ENCODE data around the gene MTMR3.
A peak's percentile ranks its signal among the peaks of the same experiment; 100 is the strongest.
"Not testable (repeated sequence)": the region's sequence is repeated elsewhere in the genome, so short reads cannot be mapped to it uniquely, and the experiment has no call there.

Gene MTMR3

DNA sequence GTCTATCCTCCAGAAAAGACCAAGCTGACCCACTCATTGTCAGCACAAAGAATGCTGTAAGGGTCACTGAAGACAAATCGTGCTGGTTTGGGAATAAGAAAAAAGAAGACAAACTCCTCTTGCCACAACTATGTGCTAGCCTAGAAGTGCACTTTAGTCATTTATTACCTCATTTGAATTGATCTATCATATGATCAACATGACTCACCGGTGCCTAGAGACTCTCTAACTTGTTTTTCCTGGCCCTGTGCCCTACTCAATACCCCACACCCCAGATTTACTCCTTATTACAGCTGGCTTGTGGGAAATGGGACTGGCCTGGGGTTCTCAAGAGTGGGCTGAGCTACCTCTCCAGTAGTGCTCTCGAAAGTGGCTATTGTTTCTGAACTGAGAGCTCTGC is 161.4 kb downstream of the MTMR3 start:
- DNase-seq (ENCODE audit: insufficient read length, low spot score) (peak; percentile 48), FAIRE-seq (no peak)

DNA sequence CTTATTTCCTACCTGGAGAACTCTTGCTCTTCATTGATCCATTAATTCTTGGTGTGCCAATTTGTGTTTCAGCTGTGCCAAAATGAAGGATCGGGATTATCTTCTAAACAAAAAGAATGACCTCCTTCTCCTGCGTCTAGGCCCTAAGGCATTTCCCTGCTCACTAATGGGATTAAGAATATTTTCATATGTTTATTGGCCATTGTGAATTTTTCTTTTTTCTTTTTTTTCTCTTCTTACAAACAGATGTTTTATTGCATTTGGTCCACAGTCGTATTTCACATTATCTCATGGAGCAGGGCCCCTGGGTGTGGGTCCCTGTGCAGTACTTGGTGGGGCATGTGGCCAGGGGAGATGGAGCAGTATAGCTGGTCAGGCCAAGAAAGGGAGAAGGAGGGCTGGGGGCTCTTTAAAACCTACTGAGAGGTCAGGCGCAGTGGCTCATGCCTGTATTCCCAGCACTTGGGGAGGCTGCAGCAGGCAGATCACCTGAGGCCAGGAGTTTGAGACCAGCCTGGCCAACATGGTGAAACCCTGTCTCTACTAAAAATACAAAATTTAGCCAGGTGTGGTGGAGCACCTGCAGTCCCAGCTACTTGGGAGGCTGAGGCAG is 162.0 kb downstream of the MTMR3 start:
- no peak for FAIRE-seq

DNA sequence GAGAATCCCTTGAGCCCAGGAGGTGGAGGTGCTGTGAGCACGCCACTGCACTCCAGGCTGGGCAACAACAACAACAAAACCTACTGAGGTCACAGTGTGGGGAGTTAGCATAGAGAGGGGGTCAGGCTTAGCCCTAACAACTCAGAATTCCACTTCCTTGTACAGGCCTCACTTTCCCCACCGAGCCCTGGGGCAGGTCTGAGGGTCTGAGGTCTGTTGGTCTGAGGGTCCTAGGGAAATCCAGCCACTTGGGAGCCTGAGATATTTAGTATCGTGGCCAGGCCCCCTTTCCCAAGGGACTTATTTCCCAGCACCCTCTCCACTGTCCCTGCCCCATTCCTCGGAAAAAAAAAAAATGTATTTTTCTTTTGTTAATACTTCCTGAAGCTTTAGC is 162.5 kb downstream of the MTMR3 start:
- DNase-seq (ENCODE audit: insufficient read length, low spot score) (no peak), FAIRE-seq (no peak)

More for the DNA sequence above, 162.0 kb downstream of the MTMR3 start:
- no peak for DNase-seq (ENCODE audit: insufficient read length, low spot score)

DNA sequence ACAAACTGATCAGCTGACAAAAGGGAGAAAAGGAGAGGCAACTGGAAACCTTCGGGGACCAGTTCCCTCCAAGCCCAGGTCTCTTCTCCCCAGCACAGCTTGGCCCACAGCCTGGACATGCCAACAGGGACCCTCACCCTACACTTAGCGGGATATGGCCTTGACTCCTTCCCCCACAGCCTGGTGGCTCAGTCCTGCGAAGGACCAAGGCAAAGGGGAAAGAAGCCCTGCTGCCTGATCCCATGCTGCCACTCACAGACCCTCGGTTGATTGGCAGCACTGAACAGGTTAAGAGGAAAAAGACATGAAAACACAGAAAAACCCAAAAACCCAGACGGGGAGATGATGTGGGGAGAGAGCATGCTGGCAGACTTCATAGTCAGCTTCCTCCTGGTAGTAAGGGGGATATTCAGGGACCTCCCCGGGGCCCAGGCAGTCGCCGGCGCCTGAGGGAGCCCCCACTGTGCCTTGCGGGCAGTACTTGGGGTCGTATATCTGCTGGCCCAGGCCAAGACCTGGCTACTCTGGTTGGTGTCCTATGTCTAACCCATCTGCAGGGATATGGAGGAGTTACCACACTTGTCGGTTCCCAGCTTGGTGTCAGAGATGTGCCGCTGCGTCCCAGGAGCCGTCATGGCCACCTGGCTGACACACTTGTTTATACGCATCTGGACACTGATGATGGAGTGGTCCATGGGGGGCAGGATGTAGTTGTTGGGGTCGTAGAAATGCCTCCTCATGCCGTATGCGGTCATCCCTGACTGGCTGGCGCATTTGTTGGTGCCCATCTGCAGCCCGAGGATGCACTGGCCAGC is 163.1 kb downstream of the MTMR3 start:
- FAIRE-seq (no peak), DNase-seq (ENCODE audit: insufficient read length, low spot score) (no peak)

DNA sequence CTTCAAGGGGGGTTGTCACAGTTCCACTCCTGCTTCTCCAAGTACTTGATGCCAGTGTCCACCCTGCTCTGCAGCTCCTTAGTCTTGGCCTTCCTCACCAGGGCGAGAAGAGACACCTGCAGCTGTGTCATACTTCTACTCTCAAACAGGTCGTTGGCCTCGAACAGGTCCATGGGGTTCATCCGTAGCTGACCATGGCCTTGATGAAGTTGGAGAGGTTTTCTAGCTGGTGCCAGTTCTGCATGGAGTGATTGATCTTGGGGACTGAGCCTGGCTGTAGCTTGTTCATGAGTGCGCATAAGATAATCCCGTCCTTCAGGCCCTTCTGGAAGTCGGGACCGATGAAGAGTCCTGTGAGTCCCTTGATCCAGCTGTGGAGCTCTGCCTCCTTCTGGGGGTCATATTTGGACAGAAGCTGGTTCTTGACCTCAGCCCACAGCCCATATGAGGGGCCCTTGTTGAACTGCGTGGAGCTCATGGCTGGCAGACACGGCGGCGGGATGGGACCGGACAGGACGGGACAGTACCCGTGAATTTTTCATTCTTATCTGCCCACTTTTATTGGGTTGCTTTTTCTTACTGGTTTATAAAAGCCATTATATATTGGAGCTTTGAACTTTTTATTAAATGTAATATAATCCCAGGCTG is 163.9 kb downstream of the MTMR3 start:
- FAIRE-seq (no peak), DNase-seq (ENCODE audit: insufficient read length, low spot score) (no peak)

DNA sequence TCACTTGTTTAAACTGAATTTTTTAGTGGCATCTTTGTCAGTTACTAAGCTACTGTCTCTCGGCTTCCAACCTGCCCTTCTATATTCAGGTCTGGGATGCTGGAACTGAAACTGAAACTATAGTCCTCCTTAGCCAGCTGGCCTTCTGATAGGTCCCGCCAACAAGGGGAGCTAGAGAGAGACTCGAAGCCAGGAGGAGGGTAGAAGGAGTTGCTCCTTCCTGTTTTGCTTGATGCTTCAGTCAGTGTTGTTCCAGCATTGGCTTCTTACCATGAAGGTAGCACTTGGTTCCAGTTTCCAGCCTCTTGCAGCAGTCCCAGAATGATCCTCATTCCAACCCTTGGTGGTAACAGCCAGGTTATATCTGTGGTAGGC is 164.4 kb downstream of the MTMR3 start:
- FAIRE-seq, result no peak
- no peak for DNase-seq (ENCODE audit: insufficient read length, low spot score)

DNA sequence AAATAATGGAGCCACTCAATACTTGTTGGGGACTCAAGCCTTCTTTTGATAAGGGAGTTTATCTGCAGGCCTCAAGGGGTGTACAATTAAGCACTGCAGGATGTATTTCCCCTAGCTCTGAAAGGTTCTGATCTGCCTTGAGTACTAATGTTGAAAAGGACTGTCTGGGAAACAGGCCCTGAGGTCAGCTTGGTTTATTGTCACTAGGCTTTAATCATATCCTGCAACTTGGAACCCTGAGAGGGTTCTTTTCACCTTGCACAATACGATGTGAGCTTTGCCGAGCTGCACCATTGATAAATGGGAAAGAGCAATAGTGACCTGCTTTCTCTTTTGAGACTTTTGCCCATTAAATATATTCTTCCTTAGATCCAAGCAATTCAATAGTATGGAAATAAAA is 165.7 kb downstream of the MTMR3 start:
- FAIRE-seq (no peak), DNase-seq (ENCODE audit: insufficient read length, low spot score) (no peak)

DNA sequence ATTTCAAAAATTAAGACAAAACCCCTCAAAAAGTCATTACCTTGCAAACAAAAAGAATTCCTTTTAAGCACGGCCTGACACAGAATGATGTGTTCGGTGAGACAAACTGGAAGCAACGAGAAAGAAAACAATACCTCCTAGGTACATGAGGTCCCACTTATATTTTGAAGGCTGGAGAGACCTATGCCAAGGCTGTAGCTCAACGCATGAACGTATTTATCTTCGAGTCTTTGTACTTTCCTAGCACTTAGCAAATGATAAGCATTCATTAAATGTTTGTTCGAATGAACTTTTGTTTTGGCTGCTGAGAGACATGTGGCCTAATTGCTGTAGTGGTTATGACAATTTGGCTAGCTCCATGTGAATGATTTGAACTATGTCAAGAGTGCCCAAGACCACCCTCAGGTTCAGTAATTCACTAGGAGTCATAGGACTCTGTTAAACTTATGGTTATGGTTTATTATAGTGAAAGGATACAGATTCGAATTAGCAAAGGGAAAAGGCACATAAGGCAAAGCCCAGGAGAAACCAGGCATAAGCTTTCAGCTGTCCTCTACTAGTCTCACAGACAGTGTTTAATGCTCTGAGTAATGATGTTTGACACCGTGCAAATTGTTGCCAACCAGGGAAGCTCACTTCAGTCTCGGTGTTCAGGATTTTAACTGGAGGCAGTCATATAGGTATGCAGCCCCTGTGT is 171.2 kb downstream of the MTMR3 start:
- DNase-seq (ENCODE audit: insufficient read length, low spot score), result no peak
- FAIRE-seq, result no peak

DNA sequence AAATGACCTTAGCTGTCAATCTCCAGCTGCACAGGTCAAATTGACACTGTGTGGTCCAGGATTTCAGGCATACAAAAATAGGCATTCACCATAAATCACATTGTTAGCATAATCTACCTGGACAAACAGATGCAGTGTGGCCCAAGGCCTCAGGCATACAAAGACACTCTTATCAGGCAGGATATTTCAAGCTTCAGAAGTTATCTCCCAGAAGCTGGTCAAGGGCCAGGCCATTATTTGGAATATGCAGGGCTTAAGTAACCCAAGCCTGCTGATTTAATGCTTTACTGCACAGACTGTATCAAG is 171.7 kb downstream of the MTMR3 start:
- FAIRE-seq (no peak), DNase-seq (ENCODE audit: insufficient read length, low spot score) (no peak)

DNA sequence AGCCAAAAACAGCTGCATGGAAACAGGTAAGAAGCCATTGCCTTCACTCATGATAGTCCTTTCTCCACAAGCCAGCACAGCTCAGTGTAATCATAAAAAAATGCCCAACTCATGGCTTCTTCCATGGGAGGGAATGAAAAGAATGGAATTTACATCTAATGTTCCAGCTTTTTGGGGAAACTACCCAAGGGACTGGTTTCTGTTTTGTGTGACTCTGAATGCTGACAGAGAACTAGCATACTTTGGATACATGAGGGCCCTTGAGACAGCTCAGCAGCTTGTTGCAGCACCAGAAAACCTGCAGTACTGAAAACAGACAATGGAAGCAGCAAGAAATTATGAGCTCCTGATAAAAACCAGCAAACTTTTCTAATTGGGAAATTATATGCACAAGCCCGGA is 173.0 kb downstream of the MTMR3 start:
- DNase-seq (ENCODE audit: insufficient read length, low spot score), result no peak
- no peak for FAIRE-seq

DNA sequence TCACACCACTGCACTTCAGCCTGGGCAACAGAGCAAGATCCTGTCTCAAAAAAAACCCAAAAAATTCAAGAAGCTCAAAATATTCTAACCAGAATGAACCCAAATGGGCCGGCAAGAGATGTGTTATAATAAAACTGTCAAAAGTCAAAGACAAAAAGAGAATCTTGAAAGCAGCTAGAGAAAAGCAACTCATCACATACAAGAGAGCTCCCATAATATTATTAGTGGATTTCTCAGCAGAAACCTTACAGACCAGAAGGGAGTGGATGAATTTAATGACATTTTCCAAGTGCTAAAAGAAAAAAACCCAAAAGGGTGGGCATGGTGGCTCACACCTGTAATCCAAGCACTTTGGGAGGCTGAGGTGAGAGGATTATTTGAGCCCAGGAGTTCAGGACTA is 174.4 kb downstream of the MTMR3 start:
- no peak for FAIRE-seq
- DNase-seq (ENCODE audit: insufficient read length, low spot score), result no peak

DNA sequence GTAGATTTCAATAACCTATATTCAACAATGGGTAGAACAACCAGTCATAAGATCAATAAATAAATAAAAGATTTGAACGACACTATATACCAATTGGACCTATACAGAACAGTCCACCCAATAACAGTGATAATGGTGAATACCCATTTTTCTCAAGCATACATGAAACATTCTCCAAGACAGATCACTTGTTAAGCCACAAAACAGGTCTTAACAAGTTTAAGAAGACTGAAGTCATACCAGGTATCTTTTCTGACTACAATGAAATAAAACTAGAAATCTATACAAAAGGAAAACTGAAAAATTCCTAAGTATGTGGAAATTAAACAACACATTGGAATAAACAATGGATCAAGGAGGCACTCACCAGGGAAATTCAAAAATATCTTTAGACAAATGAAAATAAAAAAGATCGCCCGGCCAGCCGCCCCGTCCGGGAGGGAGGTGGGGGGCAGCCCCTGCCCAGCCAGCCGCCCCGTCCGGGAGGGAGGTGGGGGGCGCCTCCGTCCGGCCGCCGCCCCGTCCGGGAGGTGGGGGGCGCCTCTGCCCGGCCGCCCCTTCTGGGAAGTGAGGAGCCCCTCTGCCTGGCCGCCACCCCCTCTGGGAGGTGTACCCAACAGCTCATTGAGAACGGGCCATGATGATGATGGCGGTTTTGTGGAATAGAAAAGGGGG is 176.5 kb downstream of the MTMR3 start:
- not testable (repeated sequence) for FAIRE-seq; DNase-seq (ENCODE audit: insufficient read length, low spot score)

DNA sequence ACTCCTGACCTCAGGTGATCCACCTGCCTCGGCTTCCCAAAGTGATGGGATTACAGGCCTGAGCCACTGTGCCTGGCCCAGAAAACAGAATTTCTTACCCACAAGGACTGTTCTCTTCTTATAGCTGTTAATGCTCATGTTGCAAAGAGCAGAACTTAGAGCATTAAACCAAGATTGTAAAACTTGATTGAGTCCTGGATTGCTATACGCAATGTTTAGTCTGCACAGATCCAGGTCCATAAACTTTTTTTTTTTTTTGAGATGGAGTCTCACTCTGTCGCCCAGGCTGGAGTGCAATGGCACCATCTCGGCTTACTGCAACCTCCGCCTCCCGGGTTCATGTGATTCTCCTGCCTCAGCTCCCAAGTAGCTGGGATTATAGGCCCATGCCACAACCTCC is 178.1 kb downstream of the MTMR3 start:
- DNase-seq (ENCODE audit: insufficient read length, low spot score); FAIRE-seq: not testable (repeated sequence)

DNA sequence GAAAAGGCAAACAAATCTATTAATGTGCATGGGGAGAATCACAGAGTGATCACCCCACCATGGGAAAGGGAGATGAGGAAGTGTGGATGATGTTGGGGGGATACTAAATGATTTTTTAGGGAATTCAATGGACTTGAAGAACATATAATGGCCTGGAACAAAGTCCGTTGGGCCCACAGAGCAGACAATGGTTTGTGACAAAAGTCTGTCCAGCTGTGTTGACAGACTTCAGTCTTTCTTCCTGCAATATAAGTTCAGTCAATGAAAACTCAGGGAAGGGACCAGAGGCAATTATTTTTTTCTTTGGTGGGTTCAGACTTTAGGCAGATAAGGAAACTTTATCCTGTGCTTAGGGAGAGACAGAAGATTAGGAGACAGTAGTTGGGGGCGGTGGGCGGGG is 179.3 kb downstream of the MTMR3 start:
- no peak for DNase-seq (ENCODE audit: insufficient read length, low spot score)
- no peak for FAIRE-seq

DNA sequence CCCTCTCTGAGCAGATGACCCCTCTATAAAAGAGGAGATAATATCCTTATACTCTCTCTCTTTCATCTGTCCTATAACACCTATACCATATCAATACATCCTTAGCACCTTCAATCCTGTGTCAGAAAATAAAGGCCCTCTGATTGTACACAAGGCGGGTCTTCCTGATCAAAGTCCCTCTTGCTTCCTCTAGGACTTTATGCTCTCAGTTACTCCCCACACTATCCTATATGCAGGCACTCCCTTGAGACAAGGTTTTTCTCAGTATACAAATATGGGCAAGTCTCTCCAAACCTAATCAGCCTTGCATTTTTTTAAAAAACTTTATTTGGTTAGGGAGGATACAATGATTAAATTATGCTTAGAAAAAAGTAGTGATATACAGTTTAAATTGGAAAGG is 180.0 kb downstream of the MTMR3 start:
- no peak for DNase-seq (ENCODE audit: insufficient read length, low spot score)
- no peak for FAIRE-seq

DNA sequence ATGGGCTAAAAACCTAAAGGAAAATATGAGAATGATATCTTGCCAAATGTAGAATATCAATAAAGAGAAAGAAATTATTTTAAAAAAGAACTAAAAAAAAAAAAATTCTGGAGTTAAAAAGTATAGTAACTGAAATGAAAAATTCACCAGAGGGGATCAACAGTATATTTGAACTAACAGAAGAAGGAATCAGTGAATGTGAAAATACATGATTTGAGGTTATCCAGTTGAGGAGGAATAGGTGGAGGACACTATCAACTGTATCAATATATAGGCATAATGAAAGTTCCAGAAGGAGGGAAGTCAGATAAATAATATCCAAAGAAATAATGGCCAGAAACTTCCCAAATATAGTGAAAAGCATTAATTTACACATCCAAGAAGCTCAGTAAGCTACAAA is 181.2 kb downstream of the MTMR3 start:
- DNase-seq (ENCODE audit: insufficient read length, low spot score), result no peak
- no peak for FAIRE-seq

DNA sequence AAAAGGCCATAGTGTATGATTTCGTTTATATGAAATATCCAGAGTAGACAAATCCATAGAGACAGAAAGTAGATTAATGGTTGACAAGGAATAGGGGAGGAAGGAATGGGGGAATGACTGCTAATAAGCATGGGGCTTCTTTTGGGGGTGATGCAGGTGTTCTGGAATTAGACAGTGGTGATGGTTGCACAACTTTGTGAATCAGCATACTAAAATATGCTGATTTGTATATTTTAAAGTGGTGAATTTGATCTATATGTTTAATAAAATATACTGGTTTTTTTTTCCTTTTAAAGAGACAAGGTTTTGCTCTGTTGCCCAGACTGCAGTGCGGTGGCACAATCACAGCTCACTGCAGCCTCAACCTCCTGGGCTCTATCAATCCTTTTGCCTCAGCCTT is 190.8 kb downstream of the MTMR3 start:
- DNase-seq (ENCODE audit: insufficient read length, low spot score) (no peak), FAIRE-seq (no peak)

DNA sequence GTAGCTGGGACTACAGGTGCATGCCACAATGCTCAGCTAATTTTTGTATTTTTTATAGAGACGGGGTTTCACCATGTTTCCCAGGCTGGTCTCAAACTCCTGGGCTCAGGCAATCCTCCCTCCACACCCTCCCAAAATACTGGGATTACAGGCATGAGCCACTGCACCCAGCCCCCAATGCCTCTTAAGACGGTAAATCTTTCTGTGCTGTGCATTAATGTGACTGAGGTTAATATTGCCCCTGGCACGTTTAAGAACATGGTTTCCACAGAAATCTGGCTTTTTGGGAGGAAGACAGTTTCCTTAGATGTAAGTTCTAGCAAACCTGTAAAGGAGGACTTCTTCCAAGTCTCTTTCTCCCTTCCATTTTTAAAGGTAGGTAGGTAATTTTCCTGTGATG is 191.2 kb downstream of the MTMR3 start:
- FAIRE-seq, result no peak
- DNase-seq (ENCODE audit: insufficient read length, low spot score), result no peak

DNA sequence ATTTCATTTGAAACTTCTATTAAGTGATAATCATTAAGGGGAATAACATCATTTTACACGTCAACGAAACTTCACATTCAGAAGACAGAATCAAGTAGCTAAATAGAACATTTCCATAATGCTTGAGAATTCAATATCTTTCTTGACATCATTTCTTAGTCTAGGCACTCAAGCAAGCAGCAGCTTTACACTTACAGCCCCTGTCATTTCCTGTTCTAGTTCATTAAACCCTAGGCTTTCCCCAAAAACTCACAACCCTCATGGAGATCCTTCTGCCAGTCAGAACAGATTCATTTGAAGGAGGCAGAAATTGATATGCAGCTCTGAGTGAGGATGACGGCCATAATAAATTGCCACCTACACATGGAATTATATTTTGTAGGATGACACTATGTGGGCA is 192.0 kb downstream of the MTMR3 start:
- DNase-seq (ENCODE audit: insufficient read length, low spot score), result no peak
- no peak for FAIRE-seq

DNA sequence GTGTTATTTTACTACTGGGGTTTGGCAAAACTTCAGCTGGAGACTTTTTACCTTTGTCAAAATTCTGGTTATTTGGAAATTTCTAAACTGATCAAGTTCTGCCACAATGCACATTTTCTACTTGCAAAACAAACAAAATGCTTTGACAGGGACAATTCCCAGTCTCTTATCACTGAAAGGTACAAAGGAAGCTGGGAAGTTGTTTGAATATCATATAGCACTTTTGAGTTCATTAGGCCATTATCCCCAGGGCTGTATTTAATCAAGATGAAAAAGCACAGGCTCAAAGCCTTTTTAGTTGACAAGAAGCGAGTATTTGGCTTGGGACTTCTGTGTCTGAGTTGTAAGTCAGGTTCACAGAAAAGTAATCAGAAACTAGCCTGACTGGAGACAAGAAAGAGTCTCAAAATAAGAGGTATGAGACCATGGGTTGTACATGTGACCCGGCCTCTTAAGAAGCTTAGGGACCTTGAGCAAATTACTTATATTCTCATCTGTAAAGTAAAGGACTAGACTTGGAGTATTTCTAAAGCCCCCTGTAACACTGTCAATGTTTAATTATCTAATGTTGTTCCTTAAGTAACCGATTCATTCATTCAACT is 194.4 kb downstream of the MTMR3 start:
- no peak for DNase-seq (ENCODE audit: insufficient read length, low spot score)
- FAIRE-seq, result no peak

Data from HTR-8/SVneo (cell line).